HFFc6 (cell line): ENCODE data around the gene ABCD3. TPM values are rescaled to one million over a fixed set of nuclear protein-coding genes. Genes with fewer than 3 reads are reported as not detected.
"Not testable (repeated sequence)": the region's sequence is repeated elsewhere in the genome, so short reads cannot be mapped to it uniquely, and the experiment has no call there.

Source experiments
- DNase-seq: peaks from one replicate; pipeline ENCODE4 v3.0.0-alpha.2; 2018
- H3K27ac Mint-ChIP-seq: 2 replicates; pipeline ENCODE4 v1.8.0; 2020; ENCODE audit warnings: mild to moderate bottlenecking, mixed read lengths
- H3K27me3 Mint-ChIP-seq: 2 replicates; pipeline ENCODE4 v1.8.0; 2021; ENCODE audit warnings: mild to moderate bottlenecking, moderate library complexity, mixed read lengths; ENCODE audit not compliant: insufficient read depth
- H3K36me3 Mint-ChIP-seq: 2 replicates; pipeline ENCODE4 v1.8.0; 2021; ENCODE audit warnings: low read depth, mixed read lengths
- H3K4me1 Mint-ChIP-seq: 2 replicates; pipeline ENCODE4 v1.8.0; 2020; ENCODE audit warnings: low read depth, mixed read lengths
- H3K4me3 Mint-ChIP-seq: 2 replicates; pipeline ENCODE4 v1.8.0; 2020; ENCODE audit warnings: mild to moderate bottlenecking, moderate library complexity, mixed read lengths
- H3K9me3 Mint-ChIP-seq: 2 replicates; pipeline ENCODE4 v1.8.0; 2020; ENCODE audit warnings: mild to moderate bottlenecking, mixed read lengths
- CTCF ChIP-seq: fragments of 200-600 bp; sonication (generic); IDR thresholded peaks from 2 replicates; pipeline ENCODE4 v1.5.0; 2021; ENCODE audit warnings: antibody characterized with exemption, mild to moderate bottlenecking
- total RNA-seq, 6 experiments: library from RNA; stranded (reverse); fragmentation: NEBNext Ultra II Directional; extraction: Animal tissue kit (Norgen Biotek cat#: 25700); gene quantifications; 2 replicates in 1 of 6; 3 replicates in 5 of 6; pipeline ENCODE4 v1.2.3, GENCODE V29; 2021

The ABCD3 gene
- total RNA-seq, 6 experiments from 2014 or later, result 43.2 to 49.0 (median 46.3) TPM

- Mint-ChIP-seq H3K27ac (no peak overlapping the region), H3K9me3 (peaks cover 25% of the 10 kb centered on the region), H3K27me3 (no peaks in the 10 kb centered on the region; the same call in 1 of the 2 replicates), H3K4me1 (peaks cover 18% of the 10 kb centered on the region), H3K4me3 (no peak overlapping the region), H3K36me3 (peaks cover 34% of the 10 kb centered on the region)
- DNase-seq, result no peak
- peak; percentile 45 for TF ChIP-seq CTCF
Observed at GRCh38 chr1:94440088-94440487, 21.9 kb downstream of the ABCD3 start.

- not testable (repeated sequence) for H3K27ac Mint-ChIP-seq, H3K27me3 Mint-ChIP-seq, H3K4me3 Mint-ChIP-seq, DNase-seq
- peaks cover 18% of the 10 kb centered on the region for H3K4me1 Mint-ChIP-seq
- H3K9me3 Mint-ChIP-seq, result peaks cover 33% of the 10 kb centered on the region
- peaks cover 48% of the 10 kb centered on the region for H3K36me3 Mint-ChIP-seq
Observed at GRCh38 chr1:94443067-94443466, 24.9 kb downstream of the ABCD3 start.

GRCh38 chr1:94444819-94445218, 26.6 kb downstream of the ABCD3 start:
- not testable (repeated sequence) for H3K27ac Mint-ChIP-seq, DNase-seq, H3K4me1 Mint-ChIP-seq, H3K27me3 Mint-ChIP-seq, H3K4me3 Mint-ChIP-seq
- Mint-ChIP-seq H3K9me3 (peaks cover 47% of the 10 kb centered on the region), H3K36me3 (peaks cover 65% of the 10 kb centered on the region)

DNA sequence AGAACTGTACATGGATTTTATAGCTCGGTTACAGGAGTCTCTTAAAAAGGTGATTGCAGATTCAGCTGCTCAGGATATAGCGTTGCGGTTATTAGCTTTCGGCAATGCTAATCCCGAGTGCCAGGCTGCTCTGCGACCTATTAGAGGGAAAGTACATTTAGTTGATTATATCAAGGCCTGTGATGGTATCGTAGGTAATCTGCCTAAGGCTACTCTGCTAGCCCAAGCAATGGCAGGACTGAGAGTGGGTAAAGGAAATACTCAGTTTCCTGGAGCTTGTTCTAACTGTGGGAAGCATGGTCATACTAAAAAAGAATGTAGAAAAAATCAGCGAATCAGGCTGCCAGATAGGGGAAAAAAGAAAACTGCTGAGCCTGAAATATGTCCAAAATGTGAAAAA, 27.5 kb downstream of the ABCD3 start:
- DNase-seq, result not testable (repeated sequence)

DNA sequence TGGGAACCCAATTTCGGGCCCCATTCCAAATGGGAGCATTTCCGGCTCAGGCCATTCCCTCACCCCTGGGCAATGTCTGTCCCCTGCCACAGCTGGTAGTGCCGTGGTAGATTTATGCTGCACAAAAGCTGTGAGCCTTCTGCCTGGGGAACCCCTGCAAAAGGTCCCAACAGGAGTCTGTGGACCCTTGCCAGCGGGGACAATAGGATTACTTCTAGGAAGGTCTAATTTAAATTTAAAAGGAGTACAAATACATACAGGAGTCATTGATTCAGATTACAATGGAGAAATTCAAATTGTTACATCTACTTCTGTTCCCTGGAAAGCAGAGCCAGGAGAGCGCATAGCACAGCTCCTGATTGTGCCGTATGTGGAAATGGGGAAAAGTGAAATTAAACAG, 28.0 kb downstream of the ABCD3 start:
- not testable (repeated sequence) for H3K4me1 Mint-ChIP-seq, DNase-seq, H3K4me3 Mint-ChIP-seq, H3K27me3 Mint-ChIP-seq, H3K27ac Mint-ChIP-seq
- Mint-ChIP-seq H3K36me3 (peaks cover 78% of the 10 kb centered on the region), H3K9me3 (peaks cover 59% of the 10 kb centered on the region)

More for the DNA sequence above, 27.5 kb downstream of the ABCD3 start:
- H3K27me3 Mint-ChIP-seq, H3K4me3 Mint-ChIP-seq, H3K4me1 Mint-ChIP-seq, H3K27ac Mint-ChIP-seq: not testable (repeated sequence)
- H3K36me3 Mint-ChIP-seq, result peaks cover 74% of the 10 kb centered on the region
- peaks cover 56% of the 10 kb centered on the region for H3K9me3 Mint-ChIP-seq

- H3K9me3 Mint-ChIP-seq, result peaks cover 49% of the 10 kb centered on the region
- not testable (repeated sequence) for H3K4me3 Mint-ChIP-seq, DNase-seq, H3K27me3 Mint-ChIP-seq, H3K4me1 Mint-ChIP-seq, H3K27ac Mint-ChIP-seq
- peaks cover 76% of the 10 kb centered on the region for H3K36me3 Mint-ChIP-seq
Observed at GRCh38 chr1:94448741-94449140, 30.6 kb downstream of the ABCD3 start.

DNA sequence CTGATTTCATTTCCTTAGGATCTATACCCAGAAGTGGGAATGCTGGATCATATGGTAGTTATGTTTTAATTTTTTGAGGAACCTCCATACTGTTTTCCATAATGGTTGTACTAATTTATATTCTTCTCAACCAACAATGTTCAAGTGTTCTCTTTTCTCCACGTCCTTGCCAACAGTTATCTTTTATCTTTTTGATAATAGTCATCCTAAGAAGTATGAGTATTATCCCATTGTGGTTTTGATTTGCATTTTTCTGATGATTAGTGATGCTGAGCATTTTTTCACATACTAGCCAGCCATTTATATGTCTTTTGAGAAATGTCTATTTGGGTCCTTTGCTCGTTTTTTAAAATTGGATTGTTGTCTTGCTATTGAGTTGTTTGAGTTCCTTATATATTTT, 38.5 kb downstream of the ABCD3 start:
- Mint-ChIP-seq H3K9me3 (no peaks in the 10 kb centered on the region), H3K27me3 (peaks cover 2% of the 10 kb centered on the region), H3K4me3 (no peak overlapping the region), H3K36me3 (peaks cover 32% of the 10 kb centered on the region), H3K4me1 (peaks cover 25% of the 10 kb centered on the region), H3K27ac (peak overlapping the region; percentile 15; the same call in 1 of the 2 replicates)
- no peak for TF ChIP-seq CTCF
- peak; percentile 56 for DNase-seq

GRCh38 chr1:94462606-94463005, 44.4 kb downstream of the ABCD3 start:
- no peak for DNase-seq
- H3K4me3 Mint-ChIP-seq, result no peak overlapping the region
- peaks cover 2% of the 10 kb centered on the region for H3K27me3 Mint-ChIP-seq
- H3K36me3 Mint-ChIP-seq, result peaks cover 14% of the 10 kb centered on the region
- TF ChIP-seq CTCF, result no peak
- peaks cover 12% of the 10 kb centered on the region for H3K4me1 Mint-ChIP-seq
- no peak overlapping the region for H3K27ac Mint-ChIP-seq
- H3K9me3 Mint-ChIP-seq, result no peaks in the 10 kb centered on the region
